Kidney epithelial cell (primary cell): ENCODE measurements around the gene TENT4B. TPM values are rescaled to one million over a fixed set of nuclear protein-coding genes. Genes with fewer than 3 reads are reported as not detected.
"Not testable (repeated sequence)": the region's sequence is repeated elsewhere in the genome, so short reads cannot be mapped to it uniquely, and the experiment has no call there.

Source experiments
- DNase-seq: peaks from one replicate; pipeline ENCODE4 v3.0.0-alpha.2; 2010; ENCODE audit warnings: low read depth
- H3K27me3 ChIP-seq: 2 replicates; pipeline ENCODE4 v1.6.0; 2011; ENCODE audit warnings: low read length; ENCODE audit not compliant: control insufficient read depth, insufficient read depth
- H3K36me3 ChIP-seq: 2 replicates; pipeline ENCODE4 v1.5.1; 2011; ENCODE audit warnings: low read length; ENCODE audit not compliant: control insufficient read depth, insufficient read depth
- H3K4me3 ChIP-seq: 2 replicates; pipeline ENCODE4 v1.5.1; 2011; ENCODE audit warnings: low read depth, mild to moderate bottlenecking, control low read depth, low read length
- CTCF ChIP-seq: IDR thresholded peaks from 2 replicates; pipeline ENCODE4 v1.5.1; 2011; ENCODE audit warnings: mild to moderate bottlenecking, moderate library complexity, low read length, control low read depth, inconsistent platforms; ENCODE audit not compliant: insufficient read depth, poor library complexity, severe bottlenecking
- total RNA-seq: library from RNA; depleted of rRNA; stranded (reverse); fragments of >200 nt; gene quantifications from 2 replicates; pipeline ENCODE4 v1.2.3, GENCODE V29; 2015

TENT4B gene
- total RNA-seq, 1 donor from 2014 or later = 11.0 TPM

GRCh38 chr16:50167556-50167955 is 14.4 kb downstream of the TENT4B start:
- no peak for DNase-seq
- TF ChIP-seq CTCF = no peak

GRCh38 chr16:50169555-50170096 is 16.5 kb downstream of the TENT4B start:
- Histone ChIP-seq H3K4me3 (no peak overlapping the region), H3K27me3 (no peaks in the 10 kb centered on the region), H3K36me3 (no peaks in the 10 kb centered on the region)
- no peak for DNase-seq
- TF ChIP-seq CTCF = no peak

More at GRCh38 chr16:50167556-50167955, 14.4 kb downstream of the TENT4B start:
- Histone ChIP-seq H3K4me3 (no peak overlapping the region), H3K36me3 (no peaks in the 10 kb centered on the region), H3K27me3 (no peaks in the 10 kb centered on the region)

- not testable (repeated sequence) for DNase-seq
Measured at GRCh38 chr16:50171773-50172172, 18.7 kb downstream of the TENT4B start.

DNA sequence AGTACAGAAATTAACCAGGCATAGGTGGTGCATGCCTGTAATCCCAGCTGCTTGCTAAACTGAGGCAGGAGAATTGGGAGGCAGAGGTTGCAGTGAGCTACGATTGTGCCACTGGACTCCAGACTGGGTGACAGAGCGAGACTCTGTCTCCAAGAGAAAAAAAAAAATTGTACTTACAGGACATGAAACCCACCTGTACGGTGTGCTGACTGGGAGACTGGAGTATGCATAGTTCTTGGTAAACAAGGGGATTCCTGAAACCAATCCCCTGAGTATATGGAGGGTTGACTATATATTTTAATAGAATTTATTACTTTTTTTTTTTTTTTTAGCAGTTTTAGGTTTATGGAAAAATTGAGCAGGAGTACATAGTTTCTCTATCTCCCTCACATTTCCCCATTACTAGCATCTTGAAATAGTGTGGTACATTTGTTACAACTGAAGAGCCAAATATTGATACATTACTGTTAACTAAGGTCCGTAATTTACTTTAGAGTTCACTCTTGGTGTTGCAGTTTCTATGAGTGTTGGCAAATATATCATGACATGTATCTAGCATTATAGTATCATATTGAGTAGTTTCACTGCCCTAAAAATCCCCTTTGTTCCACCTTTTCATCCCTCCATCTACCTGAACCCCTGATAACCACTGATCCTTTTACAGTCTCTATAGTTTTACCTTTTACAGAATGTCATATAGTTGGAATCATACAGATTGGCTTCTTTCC is 19.3 kb downstream of the TENT4B start:
- H3K36me3 ChIP-seq = no peaks in the 10 kb centered on the region
- H3K27me3 ChIP-seq = no peaks in the 10 kb centered on the region
- DNase-seq = no peak
- no peak overlapping the region for H3K4me3 ChIP-seq
- no peak for TF ChIP-seq CTCF

More at GRCh38 chr16:50171773-50172172, 18.7 kb downstream of the TENT4B start:
- not testable (repeated sequence) for H3K27me3 ChIP-seq, H3K4me3 ChIP-seq, H3K36me3 ChIP-seq

DNA sequence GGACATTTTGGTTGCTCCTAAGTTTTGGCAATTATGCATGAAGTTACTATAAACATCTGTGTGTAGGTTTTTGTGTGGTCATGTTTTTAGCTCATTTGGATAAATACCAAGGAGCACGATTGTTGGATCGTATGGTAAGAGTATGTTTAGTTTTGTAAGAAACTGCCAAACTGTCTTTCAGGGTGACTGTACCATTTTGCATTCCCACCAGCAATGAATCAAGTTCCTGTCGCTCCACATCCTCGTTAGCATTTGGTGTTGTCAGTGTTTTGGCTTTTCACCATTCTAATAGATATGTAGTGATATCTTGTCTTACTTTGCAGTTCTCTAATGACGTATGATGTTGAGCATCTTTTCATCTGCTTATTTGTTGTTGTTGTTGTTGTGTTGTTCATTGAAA is 20.2 kb downstream of the TENT4B start:
- TF ChIP-seq CTCF = no peak
- Histone ChIP-seq H3K4me3 (no peak overlapping the region), H3K27me3 (no peaks in the 10 kb centered on the region), H3K36me3 (no peaks in the 10 kb centered on the region)
- DNase-seq = no peak

- H3K27me3 ChIP-seq = no peaks in the 10 kb centered on the region
- no peaks in the 10 kb centered on the region for H3K36me3 ChIP-seq
- TF ChIP-seq CTCF = no peak
- DNase-seq = no peak
- no peak overlapping the region for H3K4me3 ChIP-seq
Measured at GRCh38 chr16:50178491-50178941, 25.4 kb downstream of the TENT4B start.
